Prostate gland (tissue), 2 donors: Measurements from ENCODE around the gene IPCEF1.

Source experiments
- CTCF ChIP-seq, 4 experiments: fragments of 200-600 bp in 2 of 4; fragments of 450-650 bp in 2 of 4; sonication (generic) in 2 of 4; IDR thresholded peaks; 1 replicate in 3 of 4; 2 replicates in 1 of 4; pipeline ENCODE4 v1.5.1; 2016 to 2019; ENCODE audit warnings: antibody characterized with exemption in 4 of 4, mild to moderate bottlenecking in 2 of 4, moderate library complexity in 2 of 4
- POLR2A ChIP-seq: fragments of 450-650 bp; IDR thresholded peaks from one replicate; pipeline ENCODE4 v1.6.1; 2016; ENCODE audit warnings: antibody characterized with exemption, mild to moderate bottlenecking

- TF ChIP-seq CTCF (IDR thresholded peaks at IDR 0.05), result no peak
- TF ChIP-seq POLR2A, result no peak
These were observed 47.6 kb downstream of the IPCEF1 start for GRCh38 chr6:154308986-154309385.
